ENCODE data around the gene MARVELD3.

Gene MARVELD3

DNA sequence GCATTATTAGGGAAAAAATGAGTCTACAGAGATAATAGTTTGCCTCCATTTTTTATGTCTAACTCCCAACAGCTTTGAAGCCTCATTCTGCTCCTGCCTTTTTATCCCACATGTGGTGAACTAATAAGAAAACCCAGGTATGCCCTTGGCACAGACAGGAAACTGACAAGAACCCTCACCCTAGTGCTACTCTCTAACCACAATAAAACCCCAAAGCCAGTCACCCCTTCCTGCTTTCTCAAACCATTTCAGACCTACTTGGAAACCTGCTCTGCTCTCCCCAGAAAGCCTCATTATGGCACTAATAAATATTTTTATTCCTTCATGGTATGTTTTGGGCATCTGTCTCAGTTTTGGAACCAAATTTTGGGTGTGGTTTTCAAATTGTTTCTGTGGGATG lies 3.9 kb upstream of the MARVELD3 start:
- DNase-seq (ENCODE audit: low read depth in 2 of 2) = no peak

DNA sequence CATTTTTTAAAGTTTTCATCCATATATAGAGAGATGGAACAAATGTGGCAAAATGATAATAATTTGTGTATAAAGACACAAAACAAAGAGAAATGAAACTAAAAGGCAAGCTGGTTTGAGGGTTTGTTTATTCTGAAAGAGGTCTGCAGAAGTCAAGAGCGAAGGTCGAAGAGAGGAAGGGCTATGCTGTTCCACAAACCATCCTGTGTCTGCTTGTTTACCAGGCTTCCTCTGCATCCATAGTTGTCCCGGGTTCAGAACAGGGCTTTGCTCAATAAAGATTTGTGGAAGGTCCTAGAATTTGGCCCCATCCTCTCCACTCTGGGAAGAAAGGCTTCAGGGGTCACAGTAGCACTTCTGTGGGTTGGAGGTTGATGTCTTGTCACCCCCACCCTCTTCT lies 2.4 kb upstream of the MARVELD3 start:
- DNase-seq (ENCODE audit: low read depth in 2 of 2) = no peak

- no peak for DNase-seq (ENCODE audit: low read depth in 2 of 2)
Measured at GRCh38 chr16:71625113-71625850, 702 bp upstream of the MARVELD3 start.

DNA sequence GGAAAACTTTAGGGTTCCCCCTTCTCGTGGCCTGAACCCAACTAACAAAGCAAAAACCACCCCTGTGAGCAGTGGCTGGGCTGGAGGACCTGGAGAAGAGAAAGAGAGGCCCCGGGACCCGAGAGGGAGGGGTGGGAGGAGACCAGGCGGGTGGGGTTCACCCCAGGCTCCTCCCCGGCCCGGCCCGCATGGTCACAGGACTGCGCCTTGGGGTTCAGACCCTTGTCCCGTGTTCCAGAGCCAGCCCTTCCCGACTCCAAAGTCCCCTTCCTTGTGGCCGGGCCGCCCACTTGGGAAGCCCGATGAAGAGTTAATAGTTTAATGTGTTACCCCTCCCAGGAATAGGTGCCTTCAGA lies 852 bp downstream of the MARVELD3 start:
- no peak for DNase-seq (ENCODE audit: low read depth in 2 of 2)

GRCh38 chr16:71627731-71628181 lies 1.8 kb downstream of the MARVELD3 start:
- DNase-seq (ENCODE audit: low read depth in 2 of 2) = no peak

DNA sequence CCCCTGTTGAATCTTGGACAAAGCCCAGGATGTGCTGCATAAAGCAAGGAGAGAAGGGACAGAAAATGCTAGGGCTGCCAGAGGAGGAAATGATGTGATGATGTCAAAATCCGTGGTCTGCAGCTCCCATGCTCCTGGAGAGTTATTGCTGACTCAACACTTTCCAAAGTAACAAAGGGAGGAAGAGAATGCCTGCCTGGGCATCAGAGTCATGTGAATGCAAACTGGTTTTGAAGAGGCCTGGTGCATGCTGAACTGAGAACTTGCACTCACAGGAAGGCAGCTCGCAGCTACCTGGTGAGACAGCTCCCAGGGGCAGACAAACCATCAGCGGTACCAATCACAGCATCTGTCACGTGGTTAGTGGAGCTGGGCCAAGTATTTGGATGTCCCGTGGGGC lies 2.8 kb downstream of the MARVELD3 start:
- peak in 1 of 2 experiments; percentile 15 for DNase-seq (ENCODE audit: low read depth in 2 of 2)

GRCh38 chr16:71629278-71630016 lies 3.5 kb downstream of the MARVELD3 start:
- no peak for DNase-seq (ENCODE audit: low read depth in 2 of 2)

GRCh38 chr16:71630808-71631207 lies 4.8 kb downstream of the MARVELD3 start:
- no peak for DNase-seq (ENCODE audit: low read depth in 2 of 2)

DNA sequence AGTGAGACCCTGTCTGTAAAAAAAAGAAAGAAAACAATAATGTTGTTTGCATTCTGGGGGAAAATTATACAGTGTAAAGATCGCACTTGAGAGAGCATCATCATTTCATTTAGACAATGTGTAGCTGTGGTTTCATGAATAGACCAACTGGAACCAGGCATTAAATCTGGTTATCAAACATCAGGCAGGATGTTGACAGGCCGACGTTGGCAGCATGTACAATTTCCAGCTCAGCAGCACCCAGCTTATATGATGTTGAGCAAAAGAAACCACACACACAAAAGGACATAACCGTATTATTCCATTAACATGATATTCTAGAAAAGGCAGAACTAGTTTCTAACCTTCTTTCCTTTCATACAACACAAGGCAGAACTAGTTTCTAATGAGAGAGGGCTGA lies 5.8 kb downstream of the MARVELD3 start:
- no peak for DNase-seq (ENCODE audit: low read depth in 2 of 2)

DNA sequence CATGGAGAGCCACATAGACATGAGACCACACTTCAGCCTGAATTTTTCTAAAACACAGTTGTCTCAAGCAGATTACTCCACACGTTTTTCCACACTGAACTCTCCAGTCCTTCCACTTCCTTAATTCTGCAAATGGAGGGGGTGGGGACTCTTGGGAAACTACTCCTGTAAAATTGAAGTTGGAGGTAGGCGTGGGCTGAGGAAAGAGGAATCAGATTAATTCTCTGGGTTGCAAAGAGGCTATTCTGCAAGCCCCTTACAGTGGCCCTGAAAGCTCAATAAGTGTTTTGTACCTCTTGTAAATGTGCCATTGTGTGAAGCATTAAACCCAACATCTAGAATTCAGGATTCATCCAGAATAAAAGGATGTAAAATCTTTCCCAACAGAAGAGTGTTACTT lies 9.6 kb downstream of the MARVELD3 start:
- DNase-seq (ENCODE audit: low read depth in 2 of 2) = no peak

GRCh38 chr16:71637398-71637797 lies 11.4 kb downstream of the MARVELD3 start:
- peak; percentile 63 to 68 for DNase-seq (ENCODE audit: low read depth in 2 of 2)

DNA sequence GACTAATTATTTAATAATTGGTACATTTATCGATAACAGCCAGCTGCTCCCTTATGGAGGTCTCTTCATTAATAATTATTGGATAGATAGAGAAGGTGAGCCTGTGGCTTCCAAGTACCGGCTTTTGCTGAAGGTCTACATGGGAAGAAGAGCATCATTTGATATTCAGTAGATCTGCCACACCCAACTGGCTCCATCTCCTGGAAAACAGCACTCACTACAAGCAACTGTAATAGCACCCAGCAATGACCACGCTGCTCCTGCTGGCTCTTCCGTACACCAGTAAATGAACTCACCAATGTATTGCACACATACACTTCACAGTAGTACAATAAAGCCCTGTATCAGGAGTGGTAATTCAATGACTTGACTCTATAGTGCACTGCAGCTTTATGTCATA lies 19.5 kb downstream of the MARVELD3 start:
- DNase-seq (ENCODE audit: low read depth in 2 of 2) = no peak

- no peak for DNase-seq (ENCODE audit: low read depth in 2 of 2)
Measured at GRCh38 chr16:71647391-71647790, 21.4 kb downstream of the MARVELD3 start.

- no peak for DNase-seq (ENCODE audit: low read depth in 2 of 2)
Measured at GRCh38 chr16:71648162-71648561, 22.2 kb downstream of the MARVELD3 start.

GRCh38 chr16:71648921-71649320 lies 22.9 kb downstream of the MARVELD3 start:
- no peak for DNase-seq (ENCODE audit: low read depth in 2 of 2)

- DNase-seq (ENCODE audit: low read depth in 2 of 2) = no peak
Measured at GRCh38 chr16:71649704-71650103, 23.7 kb downstream of the MARVELD3 start.

- no peak for DNase-seq (ENCODE audit: low read depth in 2 of 2)
Measured at GRCh38 chr16:71658771-71659170, 32.8 kb downstream of the MARVELD3 start.

DNA sequence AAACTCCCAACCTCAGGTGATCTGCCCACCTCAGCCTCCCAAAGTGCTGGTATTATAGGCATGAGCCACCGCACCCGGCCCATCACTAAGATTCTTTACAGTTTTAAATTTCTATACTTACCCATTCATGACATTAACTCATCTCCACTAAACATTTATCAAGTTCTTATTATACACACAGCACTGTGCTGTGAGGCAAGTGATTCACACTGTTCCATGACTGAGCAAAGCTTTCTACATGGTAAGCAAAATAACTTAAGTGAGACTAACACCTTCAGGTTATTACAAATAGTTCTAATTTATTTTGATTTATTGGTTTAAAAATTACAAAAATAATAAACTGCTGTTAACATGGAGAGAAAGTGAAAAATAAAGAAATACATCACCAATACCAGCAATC lies 33.5 kb downstream of the MARVELD3 start:
- DNase-seq (ENCODE audit: low read depth in 2 of 2) = no peak

GRCh38 chr16:71666264-71666663 lies 40.3 kb downstream of the MARVELD3 start:
- DNase-seq (ENCODE audit: low read depth in 2 of 2) = no peak

DNA sequence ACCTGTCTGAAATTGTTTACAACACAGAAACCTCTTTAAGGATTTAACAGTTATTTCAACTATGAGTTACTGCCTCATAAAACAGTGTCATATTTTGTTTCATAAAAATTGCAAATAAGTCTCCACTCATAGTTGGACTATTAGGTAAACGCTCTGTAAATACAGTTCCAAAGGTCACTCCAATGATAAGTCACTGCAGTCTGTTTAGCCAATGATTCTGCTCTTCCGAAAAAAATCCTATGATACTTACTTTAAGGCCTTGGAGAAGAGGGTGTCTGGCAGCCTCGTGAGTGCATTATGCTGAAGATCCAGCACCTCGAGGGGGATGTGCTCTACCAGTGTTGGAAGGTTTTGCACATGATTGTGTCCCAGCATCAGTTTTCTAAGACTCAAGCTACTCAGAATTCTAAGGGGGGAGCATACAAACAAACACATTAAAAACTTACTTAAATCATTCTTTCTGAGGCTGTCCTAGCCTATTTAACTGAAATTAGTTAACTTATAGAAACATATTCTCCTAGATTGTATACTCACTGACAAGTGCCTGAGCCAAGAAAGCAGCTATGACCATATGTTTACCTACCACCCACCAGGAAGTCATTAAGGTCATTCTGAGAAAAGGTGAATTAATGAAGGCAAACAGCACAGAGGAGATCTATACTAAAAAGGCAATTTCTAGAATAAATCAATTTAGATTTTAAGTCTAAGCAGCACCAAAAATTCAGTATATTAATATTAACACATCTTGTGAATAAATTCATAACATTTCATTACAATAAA lies 41.1 kb downstream of the MARVELD3 start:
- no peak for DNase-seq (ENCODE audit: low read depth in 2 of 2)

DNA sequence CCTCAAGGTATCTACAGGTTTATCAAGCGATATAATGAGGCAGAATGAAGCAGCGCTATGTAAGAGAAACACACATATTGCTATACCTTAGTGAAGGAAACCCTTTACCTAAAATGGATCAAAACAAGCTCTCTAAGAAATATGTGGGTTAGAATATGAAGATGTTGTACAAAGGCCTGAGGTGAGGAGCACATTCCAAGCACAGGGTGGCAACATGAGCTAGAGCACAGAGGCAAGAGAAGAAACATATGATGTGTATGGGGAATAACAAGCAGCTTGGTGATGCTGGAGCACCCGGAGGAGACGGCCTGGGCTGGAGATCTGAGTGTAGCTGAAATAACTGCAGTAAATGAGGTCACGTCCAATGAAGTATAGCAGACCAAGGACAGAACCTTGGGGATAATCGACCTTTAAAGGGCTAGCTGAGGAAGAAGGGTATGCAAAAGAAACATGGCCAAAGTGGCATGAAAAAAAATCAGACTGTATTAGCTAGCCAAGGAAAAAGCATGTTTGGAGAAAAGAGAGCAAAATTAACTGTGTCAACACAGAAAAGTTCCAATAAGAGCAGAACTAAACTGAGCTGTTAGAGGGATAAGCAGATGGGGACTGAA lies 44.0 kb downstream of the MARVELD3 start:
- DNase-seq (ENCODE audit: low read depth in 2 of 2) = no peak

DNA sequence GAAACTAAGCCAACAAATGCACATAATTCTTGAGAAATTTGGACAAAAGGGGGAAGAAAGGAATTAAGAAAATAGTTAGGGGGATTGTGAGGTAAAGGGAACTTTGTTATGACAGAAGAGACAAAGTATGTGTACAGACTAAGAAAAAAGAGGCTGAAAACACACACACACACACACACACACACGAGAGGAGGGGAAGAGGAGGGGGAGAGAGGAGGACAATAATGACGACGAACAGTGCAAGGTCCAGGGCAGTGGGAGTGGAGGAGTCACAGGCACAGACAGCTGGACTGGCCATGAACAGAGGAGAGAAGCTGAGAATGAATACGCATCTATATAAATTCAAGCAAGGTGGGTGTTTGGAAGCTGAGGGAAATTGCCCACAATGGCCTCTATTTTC lies 44.6 kb downstream of the MARVELD3 start:
- no peak for DNase-seq (ENCODE audit: low read depth in 2 of 2)

Data from fibroblast of skin of left quadriceps (primary cell).